HT-29 (cell line): ENCODE results near the gene BACH2. TPM values are rescaled to one million over a fixed set of nuclear protein-coding genes. Genes with fewer than 3 reads are reported as not detected.

Experiments used
- DNase-seq: peaks from one replicate; pipeline ENCODE4 v3.0.0-alpha.2; 2015; ENCODE audit warnings: low spot score
- total RNA-seq: library from RNA; depleted of rRNA; stranded (reverse); fragments of >200 nt; shearing (Covaris generic); gene quantifications from 2 replicates; pipeline ENCODE4 v1.2.3, GENCODE V29; 2014

Gene BACH2
- total RNA-seq, 1 experiment from 2014 or later: not detected

- DNase-seq: no peak
Observed at GRCh38 chr6:89999945-90000825, 296.5 kb downstream of the BACH2 start.

GRCh38 chr6:89999154-89999553, 297.5 kb downstream of the BACH2 start:
- peak; percentile 16 for DNase-seq

DNA sequence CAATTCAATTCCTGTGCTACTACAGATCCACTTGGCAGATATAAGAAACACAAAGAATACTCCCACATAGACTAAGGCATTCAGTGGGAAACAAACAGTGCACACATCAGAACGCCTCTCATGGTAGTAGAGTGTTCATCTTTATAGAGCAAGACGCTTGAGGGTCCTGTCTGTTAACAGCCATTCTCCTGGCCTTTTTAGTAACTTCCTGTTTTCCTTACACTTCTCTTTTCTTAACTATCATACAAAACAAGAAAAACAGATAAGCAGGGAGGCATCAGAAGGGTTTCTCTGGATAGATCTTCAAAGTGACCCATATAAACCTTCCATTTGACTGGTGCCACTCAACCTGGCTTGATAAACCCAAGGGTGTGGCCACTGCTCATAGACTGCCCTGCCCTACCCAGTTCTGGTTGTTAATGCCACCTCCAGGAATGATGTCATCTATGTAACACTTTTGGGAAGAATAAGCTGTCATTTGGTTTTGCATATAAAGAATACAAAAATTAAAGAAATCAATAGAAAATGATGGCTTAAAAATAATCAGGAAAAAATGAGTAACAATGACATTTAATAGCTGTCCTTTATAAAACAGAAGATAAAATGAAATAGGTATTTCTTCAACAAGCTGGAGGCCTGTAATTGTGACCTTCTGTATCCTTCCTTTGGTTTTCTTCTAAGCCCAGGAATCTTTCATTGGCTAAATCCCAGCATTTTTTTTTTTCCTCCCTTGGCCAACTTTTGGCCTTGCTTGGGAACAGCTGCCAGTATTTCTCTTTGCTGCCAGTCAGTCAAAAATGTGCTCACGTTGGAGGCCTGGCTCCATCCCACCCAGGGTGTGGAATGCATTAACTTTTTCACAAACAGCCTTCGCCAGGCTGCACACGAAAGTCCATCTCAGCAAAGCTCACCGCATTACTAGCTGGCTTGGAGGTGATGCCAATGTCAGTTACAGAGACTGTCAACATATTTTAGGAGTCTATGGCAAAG, 298.9 kb downstream of the BACH2 start:
- DNase-seq: no peak

- no peak for DNase-seq
Observed at GRCh38 chr6:89993411-89993810, 303.2 kb downstream of the BACH2 start.

GRCh38 chr6:89992818-89993217, 303.8 kb downstream of the BACH2 start:
- no peak for DNase-seq

DNA sequence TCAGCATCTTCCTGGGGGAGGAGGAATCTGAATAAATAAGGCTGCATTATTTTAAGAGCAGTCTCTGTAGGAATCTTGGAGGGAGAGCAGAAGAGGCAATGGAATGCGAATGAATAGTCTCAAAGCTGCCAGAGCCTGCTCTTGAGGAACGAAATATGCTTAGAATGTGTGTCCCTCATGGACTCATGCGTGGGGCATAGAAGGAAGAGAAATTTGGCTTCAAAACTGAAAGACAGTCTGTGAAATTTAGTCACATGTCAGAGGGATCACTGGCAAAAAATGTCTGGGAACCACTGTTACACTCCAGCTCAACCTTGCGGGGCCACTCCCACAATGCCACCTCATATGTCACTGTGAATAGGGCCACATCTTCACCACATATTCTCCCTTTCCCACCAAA, 306.9 kb downstream of the BACH2 start:
- no peak for DNase-seq

GRCh38 chr6:89987830-89988229, 308.8 kb downstream of the BACH2 start:
- DNase-seq: no peak

DNA sequence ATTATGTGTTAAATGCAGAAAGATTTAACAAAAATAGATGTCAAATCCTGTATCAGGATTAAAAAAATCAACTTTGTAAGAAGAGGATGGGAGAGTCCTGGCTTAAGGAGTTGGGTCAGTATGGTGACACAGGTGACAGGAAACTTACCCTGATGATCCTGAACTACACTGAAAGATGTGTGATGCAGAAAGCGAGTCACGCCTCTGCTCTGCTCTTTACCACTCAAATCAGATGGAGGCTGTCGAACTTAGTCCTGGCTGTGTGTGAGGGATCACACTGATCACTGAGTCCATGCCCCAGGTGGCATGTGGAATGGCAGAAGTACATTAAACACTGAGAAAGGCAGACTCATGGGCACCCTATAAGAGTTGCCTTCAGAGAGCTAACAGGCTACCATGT, 309.5 kb downstream of the BACH2 start:
- DNase-seq: no peak

- DNase-seq: no peak
Observed at GRCh38 chr6:89986650-89987074, 310.0 kb downstream of the BACH2 start.

- no peak for DNase-seq
Observed at GRCh38 chr6:89985751-89986493, 310.7 kb downstream of the BACH2 start.

GRCh38 chr6:89984926-89985750, 311.5 kb downstream of the BACH2 start:
- DNase-seq: no peak

DNA sequence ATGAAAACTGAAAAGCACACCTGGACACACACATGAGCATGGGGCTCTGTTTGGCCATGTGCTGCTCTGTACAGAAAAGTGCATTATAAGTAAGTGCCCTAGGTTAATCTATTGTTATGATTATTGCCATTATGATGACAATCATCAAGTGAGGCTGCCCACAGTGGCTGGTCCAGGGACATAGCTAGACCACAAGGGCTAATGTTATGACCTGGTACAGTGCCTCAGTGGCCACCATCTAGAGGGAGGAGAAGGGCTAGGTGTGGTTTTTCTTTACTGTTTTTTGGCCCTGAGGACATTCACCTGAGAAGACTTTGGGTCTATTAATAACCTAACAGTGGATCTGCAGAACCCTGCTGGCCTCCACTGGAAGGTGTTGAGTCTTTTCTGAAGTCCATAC, 316.3 kb downstream of the BACH2 start:
- DNase-seq: no peak

- DNase-seq: no peak
Observed at GRCh38 chr6:89979481-89980119, 317.0 kb downstream of the BACH2 start.

GRCh38 chr6:89978749-89979145, 317.9 kb downstream of the BACH2 start:
- DNase-seq: no peak

DNA sequence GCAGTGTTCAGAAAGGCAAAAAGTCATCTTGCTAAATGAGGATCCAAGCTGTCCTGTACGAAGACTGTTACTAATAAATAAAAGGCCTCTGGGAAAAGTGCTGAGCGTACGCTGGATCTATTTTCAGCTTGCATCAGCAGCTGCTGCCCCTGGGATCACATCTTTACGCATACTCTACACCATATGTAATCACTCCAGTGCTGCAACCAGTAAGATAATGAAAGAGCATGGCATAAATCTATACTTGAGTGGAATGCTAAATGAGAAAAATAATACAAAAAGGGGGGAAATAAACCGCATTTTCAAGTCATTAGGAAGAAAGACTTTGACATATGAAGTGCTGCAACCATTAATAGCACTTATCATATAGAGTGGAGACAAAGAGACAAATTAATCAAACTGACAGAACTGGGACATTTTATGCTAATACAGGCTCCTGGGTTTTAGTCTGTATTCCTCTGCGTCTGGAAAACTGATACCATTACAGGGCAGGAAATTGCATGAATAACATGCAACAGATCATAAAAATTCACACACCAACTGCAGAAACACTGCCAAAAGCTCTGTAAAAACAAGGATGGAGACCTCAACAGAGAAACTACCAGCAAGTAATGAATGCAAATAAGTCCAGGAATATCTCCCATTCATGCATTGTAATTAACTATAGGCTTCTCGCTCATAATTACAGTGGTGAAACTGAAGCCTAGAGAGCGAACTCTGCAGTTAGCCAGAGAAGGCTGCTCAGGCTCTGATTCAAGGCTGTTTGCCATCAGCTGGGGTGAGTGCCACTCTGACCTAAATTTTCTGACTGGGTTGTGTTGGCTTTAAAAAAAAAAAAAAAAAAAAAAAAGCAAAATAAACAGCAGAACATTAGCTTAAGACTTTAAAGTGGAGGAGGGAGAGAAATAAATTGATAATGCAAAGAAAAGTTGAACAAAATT, 318.6 kb downstream of the BACH2 start:
- DNase-seq: no peak

- no peak for DNase-seq
Observed at GRCh38 chr6:89976694-89977020, 320.0 kb downstream of the BACH2 start.

GRCh38 chr6:89975991-89976693, 320.5 kb downstream of the BACH2 start:
- DNase-seq: no peak

GRCh38 chr6:89975366-89975765, 321.3 kb downstream of the BACH2 start:
- DNase-seq: no peak

GRCh38 chr6:89974834-89975233, 321.8 kb downstream of the BACH2 start:
- DNase-seq: no peak
